ENCODE results near the gene AOAH. TPM values are rescaled to one million over a fixed set of nuclear protein-coding genes. Genes with fewer than 3 reads are reported as not detected.

AOAH gene
- total RNA-seq, 4 donors from 2014 or later = 0.17 to 1.8 (median 1.6) TPM

GRCh38 chr7:36657036-36657660, 67.1 kb downstream of the AOAH start:
- no peaks in the 10 kb centered on the region for H3K4me1 ChIP-seq
- TF ChIP-seq POLR2A (IDR thresholded peaks at IDR 0.05) = no peak
- no peak for TF ChIP-seq CTCF (IDR thresholded peaks at IDR 0.05 in 4 of 5, conservative IDR thresholded peaks at IDR 0.05 in 1 of 5)
- no peak for ATAC-seq
- intact Hi-C loops (cut with DNase I; ENCODE audit: low total_unique reads) = no loop called here
- no peaks in the 10 kb centered on the region for H3K36me3 ChIP-seq
- H3K27ac ChIP-seq = no peak overlapping the region
- DNase-seq = no peak
- in situ Hi-C loops (cut with MboI; ENCODE audit: low sequenced_read_pairs in 4 of 4) = no loop called here
- no peaks in the 10 kb centered on the region for H3K27me3 ChIP-seq
- H3K4me3 ChIP-seq = no peak overlapping the region
- H3K9me3 ChIP-seq = no peaks in the 10 kb centered on the region

- H3K27ac ChIP-seq = no peak overlapping the region
- intact Hi-C loops (cut with DNase I; ENCODE audit: low total_unique reads) (no loop called here), in situ Hi-C loops (cut with MboI; ENCODE audit: low sequenced_read_pairs in 4 of 4) (no loop called here)
- no peaks in the 10 kb centered on the region for H3K9me3 ChIP-seq
- TF ChIP-seq POLR2A (IDR thresholded peaks at IDR 0.05) (no peak), CTCF (IDR thresholded peaks at IDR 0.05 in 4 of 5, conservative IDR thresholded peaks at IDR 0.05 in 1 of 5) (no peak)
- H3K4me3 ChIP-seq = no peak overlapping the region
- no peaks in the 10 kb centered on the region for H3K27me3 ChIP-seq
- H3K4me1 ChIP-seq = no peaks in the 10 kb centered on the region
- H3K36me3 ChIP-seq = no peaks in the 10 kb centered on the region
- DNase-seq (no peak), ATAC-seq (no peak)
These were observed 69.9 kb downstream of the AOAH start for GRCh38 chr7:36654436-36654835.

- intact Hi-C loops (cut with DNase I; ENCODE audit: low total_unique reads) (no loop called here), in situ Hi-C loops (cut with MboI; ENCODE audit: low sequenced_read_pairs in 4 of 4) (no loop called here)
- Histone ChIP-seq H3K36me3 (no peaks in the 10 kb centered on the region), H3K9me3 (no peaks in the 10 kb centered on the region), H3K4me1 (no peaks in the 10 kb centered on the region), H3K27ac (no peak overlapping the region), H3K4me3 (no peak overlapping the region), H3K27me3 (no peaks in the 10 kb centered on the region)
- DNase-seq (no peak), ATAC-seq (no peak)
- TF ChIP-seq CTCF (IDR thresholded peaks at IDR 0.05 in 4 of 5, conservative IDR thresholded peaks at IDR 0.05 in 1 of 5) = no peak
- TF ChIP-seq POLR2A (IDR thresholded peaks at IDR 0.05) = no peak
These were observed 70.5 kb downstream of the AOAH start for GRCh38 chr7:36653663-36654355.

GRCh38 chr7:36653008-36653662, 71.2 kb downstream of the AOAH start:
- H3K9me3 ChIP-seq = no peaks in the 10 kb centered on the region
- in situ Hi-C loops (cut with MboI; ENCODE audit: low sequenced_read_pairs in 4 of 4) (no loop called here), intact Hi-C loops (cut with DNase I; ENCODE audit: low total_unique reads) (no loop called here)
- no peaks in the 10 kb centered on the region for H3K27me3 ChIP-seq
- no peak overlapping the region for H3K4me3 ChIP-seq
- H3K36me3 ChIP-seq = no peaks in the 10 kb centered on the region
- no peak overlapping the region for H3K27ac ChIP-seq
- H3K4me1 ChIP-seq = no peaks in the 10 kb centered on the region
- ATAC-seq (no peak), DNase-seq (no peak)
- TF ChIP-seq POLR2A (IDR thresholded peaks at IDR 0.05) (no peak), CTCF (IDR thresholded peaks at IDR 0.05 in 4 of 5, conservative IDR thresholded peaks at IDR 0.05 in 1 of 5) (no peak)
